Upper lobe of left lung (tissue), 4 donors: Measurements from ENCODE around the gene TMPRSS6.

ENCODE experiments used
- EP300 ChIP-seq, 4 donors: sonication (generic); formaldehyde crosslinking; IDR thresholded peaks; one replicate each; pipeline ENCODE4 v1.5.1; 2017; ENCODE audit warnings: antibody characterized with exemption in 4 of 4, control low read depth in 2 of 4
- TF ChIP-seq, protein P1 (sequence below), 6 experiments: fragments of 450-650 bp in 4 of 6; fragments of 200-600 bp in 2 of 6; sonication (generic) in 2 of 6; IDR thresholded peaks; one replicate each; pipeline ENCODE4 v1.5.1; 2016 to 2019; ENCODE audit warnings: antibody characterized with exemption in 6 of 6

DNA sequence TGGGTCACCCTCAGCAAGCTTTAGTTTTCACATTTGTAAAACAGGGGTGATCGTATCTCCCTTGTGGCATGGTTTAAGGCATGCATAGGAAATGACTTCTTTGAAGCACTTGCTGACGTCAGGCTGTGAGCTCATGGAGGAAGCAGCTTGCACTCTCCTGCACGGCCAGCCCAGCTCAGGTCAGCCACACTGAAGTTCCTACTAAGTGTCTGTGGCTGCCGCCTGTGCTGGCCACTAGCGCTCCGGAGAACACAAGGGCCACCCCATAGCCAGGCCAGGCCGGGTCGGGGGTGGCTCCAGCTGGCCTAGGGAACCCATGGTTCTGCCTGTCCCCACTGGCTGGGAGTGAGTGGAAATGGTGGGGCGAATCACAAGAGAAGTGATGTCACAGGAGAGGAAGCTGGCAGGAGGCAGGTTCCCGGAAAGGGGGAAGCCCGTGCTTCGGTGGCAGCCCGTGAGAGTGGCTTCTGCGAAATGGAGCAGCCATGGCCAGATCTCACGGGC lies 29.8 kb downstream of the TMPRSS6 start:
- TF ChIP-seq, protein P1, sequence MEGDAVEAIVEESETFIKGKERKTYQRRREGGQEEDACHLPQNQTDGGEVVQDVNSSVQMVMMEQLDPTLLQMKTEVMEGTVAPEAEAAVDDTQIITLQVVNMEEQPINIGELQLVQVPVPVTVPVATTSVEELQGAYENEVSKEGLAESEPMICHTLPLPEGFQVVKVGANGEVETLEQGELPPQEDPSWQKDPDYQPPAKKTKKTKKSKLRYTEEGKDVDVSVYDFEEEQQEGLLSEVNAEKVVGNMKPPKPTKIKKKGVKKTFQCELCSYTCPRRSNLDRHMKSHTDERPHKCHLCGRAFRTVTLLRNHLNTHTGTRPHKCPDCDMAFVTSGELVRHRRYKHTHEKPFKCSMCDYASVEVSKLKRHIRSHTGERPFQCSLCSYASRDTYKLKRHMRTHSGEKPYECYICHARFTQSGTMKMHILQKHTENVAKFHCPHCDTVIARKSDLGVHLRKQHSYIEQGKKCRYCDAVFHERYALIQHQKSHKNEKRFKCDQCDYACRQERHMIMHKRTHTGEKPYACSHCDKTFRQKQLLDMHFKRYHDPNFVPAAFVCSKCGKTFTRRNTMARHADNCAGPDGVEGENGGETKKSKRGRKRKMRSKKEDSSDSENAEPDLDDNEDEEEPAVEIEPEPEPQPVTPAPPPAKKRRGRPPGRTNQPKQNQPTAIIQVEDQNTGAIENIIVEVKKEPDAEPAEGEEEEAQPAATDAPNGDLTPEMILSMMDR (IDR thresholded peaks at IDR 0.05), result no peak
- no peak for TF ChIP-seq EP300 (IDR thresholded peaks at IDR 0.05)
